Right forelimb (tissue), 1 donor: ENCODE data around the gene IDUA.

Experiments used
- DNase-seq: peaks from one replicate; pipeline ENCODE4 v3.0.0-alpha.2; 2018

The IDUA gene

DNA sequence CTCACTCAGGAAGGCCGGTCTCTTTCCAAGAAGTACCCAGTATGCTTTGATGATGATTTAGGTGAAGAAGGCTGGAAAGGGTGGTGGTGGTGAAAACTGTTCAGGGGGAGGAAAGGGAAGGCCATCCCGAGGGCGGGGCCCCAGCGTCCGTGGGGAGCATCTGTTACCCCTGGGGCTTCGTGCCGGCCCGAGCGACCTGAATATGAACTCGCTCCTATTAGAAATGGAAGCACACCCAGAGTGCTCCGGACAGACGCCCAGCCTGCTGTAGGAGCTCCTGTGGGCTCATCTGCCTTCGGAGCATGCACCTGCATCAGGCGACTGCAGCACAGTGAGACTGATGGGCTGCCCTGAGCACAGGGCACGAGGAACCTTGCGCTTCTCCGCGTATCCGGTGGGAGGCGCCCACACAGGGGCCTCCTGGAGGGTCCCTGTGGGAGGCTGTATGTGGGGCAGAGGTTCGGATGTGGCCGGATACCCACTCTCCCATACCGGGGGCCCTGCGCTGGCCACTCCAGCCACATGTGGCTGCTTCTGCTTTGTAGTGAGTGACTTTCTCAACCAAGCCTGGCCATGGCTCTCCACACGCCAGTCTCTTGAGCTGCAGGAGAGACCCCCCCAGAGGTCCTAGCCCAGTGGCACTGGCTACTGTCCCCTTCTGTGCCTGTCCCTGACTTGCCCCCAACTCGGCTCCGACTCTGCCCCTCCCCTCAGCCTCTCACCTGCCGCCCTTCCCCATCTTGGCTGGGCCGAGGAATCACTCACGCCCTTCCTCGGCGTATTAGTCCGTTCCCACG lies 61.3 kb downstream of the IDUA start:
- peak; percentile 36 for DNase-seq

DNA sequence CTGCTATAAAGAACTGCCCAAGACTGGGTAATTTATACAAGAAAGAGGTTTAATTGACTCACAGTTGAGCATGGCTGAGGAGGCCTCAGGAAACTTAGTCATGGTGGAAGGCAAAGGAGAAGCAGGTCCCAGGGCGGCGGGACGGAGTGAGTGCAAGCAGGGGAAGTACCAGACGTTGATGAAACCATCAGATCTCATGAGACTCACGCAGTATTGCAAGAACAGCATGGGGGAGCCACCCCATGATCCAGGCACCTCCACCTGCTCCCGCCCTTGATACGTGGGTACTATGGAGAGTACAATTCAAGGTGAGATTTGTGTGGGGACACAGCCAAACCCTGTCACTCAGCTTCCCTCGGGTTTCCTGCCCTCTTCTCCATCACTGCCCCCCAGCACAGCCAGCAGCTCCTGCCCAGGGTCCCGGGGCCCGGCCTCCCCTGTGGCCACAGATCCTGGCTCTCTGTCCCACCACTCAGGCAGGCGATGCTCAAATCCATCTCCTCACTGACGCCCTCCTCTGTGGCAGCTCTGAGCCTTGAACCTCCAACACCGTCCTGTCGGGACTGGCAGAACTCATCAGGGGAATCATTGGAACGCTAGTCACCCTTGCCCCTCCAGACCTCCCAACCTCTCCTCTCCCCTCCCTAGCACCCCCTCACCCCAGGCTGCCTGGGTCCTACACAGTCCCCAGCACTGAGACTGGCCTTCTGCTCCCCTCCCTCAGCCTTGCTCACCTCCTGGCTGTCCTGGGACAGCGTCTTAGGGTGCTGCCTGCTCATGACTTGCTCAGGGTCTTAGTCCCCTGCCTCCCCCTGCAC lies 62.1 kb downstream of the IDUA start:
- DNase-seq = peak; percentile 39

DNA sequence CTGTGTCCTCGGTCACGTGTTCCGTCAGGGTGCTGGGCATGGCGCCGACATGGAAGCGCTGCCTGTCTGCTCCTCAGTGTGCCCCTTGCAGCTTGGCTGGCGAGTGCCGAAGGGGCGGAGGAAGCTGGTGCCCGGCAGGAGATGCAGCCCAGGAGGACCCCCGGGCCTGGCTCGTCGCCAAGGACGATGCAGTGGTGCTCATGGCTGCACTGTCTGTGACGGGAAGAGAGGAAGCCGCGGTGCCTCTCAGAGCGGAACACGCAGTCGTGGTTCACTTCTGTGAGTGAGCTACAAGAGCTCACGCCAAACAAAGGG lies 62.7 kb downstream of the IDUA start:
- no peak for DNase-seq

DNA sequence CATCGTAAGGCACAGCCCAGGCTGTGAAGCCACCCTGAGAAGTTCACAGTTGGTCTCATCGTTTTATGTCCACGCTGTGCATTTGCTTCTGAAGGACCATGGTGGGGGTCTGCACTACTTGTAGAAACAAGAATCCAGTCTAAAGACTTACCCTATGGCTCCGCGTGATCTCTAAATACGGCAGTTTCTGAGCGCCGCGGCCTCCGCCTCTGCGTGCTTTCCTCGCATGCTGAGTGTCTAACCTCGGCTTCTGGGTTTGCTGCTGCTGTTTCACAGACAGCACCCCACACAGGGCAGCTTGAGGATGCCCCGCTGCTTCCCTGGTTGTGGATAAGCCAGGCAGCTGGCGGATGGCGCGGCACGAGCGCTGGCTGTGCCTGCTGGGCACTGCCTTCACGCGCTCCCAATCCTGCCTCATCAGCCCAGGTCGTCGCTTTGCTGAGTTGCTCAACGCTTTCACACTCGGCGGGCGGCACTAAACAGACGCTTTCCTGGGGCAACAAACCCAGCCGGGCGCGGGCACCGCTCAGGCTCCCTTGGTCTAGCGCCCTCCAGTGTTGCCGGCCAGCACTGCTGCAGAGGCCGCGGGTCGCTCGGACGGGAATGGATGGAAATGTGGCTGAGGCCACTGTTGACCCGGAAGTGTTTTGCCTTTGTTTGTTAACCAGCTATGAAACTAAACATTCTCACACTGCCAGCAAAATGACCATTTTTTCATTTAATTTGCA lies 63.8 kb downstream of the IDUA start:
- peak; percentile 41 for DNase-seq

DNA sequence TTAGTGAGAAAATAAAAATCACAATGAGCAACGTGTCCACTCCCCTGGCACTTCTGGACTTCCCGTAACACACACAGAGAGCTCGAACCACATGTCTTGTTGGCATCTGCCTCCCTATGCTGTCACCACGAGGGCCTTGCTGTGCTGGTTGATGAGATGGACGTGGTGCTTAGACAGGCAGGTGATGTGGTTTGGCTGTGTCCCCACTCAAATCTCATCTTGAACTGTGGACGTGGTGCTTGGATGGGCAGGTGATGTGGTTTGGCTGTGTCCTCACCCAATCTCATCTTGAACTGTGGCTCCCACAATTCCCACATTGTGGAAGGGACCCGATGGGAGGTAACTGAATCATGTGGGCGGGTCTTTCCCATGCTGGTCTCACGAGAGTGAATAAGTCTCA lies 64.6 kb downstream of the IDUA start:
- peak; percentile 15 for DNase-seq

DNA sequence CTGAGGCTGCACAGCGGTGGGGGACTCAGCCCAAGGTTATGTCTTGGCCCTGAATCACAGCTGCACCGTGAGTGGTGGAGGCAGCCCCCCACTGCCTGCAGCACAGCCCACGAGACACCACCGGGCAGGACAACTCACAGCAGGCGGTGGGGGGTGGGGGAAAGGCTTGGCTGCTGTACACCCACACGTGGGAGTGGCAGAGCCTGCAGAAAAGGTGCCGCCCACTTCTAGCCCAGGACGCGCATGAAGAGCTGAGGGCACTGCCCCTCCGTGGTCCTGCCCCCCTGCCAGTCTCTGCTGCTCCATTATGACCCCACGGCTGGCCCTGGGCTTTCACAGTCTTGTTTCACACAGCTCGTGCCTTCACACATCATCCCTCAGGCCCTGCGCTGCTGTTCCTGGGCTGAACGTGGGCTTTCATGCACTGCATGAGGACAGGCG lies 65.4 kb downstream of the IDUA start:
- peak; percentile 37 for DNase-seq

DNA sequence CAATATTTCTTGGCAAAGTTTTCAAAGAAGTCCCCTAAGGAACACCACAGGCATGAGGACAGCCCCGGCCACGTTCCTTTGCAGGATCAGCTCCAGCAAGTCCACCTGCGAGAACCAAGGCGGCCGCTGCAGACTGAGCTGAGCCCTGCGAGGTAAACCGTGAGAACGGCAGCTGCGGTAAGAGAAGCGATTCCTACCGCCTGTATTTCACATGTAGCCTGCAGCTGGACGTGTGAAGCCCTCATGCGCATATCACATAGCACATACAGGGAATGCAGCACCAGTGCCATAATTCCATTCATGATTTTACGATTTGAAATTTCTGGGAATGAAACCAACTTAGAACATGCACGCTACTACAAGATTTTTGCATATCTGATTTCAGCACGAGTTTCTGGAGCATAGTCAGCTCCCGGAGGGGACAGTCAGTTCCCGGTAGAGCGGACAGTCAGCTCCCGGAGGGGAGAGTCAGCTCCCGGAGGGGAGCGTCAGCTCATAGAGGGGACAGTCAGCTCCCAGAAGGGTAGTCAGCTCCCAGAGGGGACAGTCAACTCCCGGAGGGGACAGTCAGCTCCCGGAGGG lies 66.3 kb downstream of the IDUA start:
- DNase-seq = peak; percentile 58

DNA sequence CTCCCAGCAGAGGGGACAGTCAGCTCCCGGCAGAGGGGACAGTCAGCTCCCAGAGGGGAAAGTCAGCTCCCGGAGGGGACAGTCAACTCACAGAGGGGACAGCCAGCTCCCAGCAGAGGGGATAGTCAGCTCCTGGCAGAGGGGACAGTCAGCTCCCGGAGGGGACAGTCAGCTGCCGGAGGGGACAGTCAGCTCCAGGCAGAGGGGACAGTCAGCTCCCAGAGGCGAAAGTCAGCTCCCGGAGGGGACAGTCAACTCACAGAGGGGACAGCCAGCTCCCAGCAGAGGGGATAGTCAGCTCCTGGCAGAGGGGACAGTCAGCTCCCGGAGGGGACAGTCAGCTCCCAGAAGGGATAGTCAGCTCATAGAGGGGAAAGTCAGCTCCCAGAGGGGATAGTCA lies 67.0 kb downstream of the IDUA start:
- peak; percentile 15 for DNase-seq
